CD1c-positive myeloid dendritic cell (primary cell): ENCODE results near the gene KCNAB1.

Source experiments
- DNase-seq: peaks from one replicate; pipeline ENCODE4 v3.0.0-alpha.2; 2016; ENCODE audit errors: extremely low spot score

Gene KCNAB1

GRCh38 chr3:156368189-156368588 is 247.8 kb downstream of the KCNAB1 start:
- DNase-seq = no peak

DNA sequence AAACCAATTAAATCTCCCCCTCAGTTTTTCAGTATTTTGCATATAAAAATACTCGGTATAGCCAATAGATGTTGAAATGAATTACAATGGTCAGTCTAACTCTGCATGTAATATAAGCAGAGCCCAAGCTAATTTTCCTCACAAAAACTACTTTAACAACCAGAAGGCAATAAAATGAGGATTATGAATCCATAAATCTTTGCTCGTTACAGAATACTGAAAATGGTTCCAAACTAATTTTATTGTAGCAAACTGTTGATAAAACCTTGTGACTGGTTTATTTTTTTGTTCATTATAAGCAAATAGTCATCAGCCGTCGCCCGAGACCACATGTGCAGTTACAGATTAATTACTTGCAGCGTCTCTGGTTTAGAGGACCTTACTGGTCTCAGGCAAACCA is 251.3 kb downstream of the KCNAB1 start:
- no peak for DNase-seq

- no peak for DNase-seq
Measured at GRCh38 chr3:156373095-156373494, 252.7 kb downstream of the KCNAB1 start.

GRCh38 chr3:156373654-156374053 is 253.3 kb downstream of the KCNAB1 start:
- no peak for DNase-seq

GRCh38 chr3:156376199-156376598 is 255.8 kb downstream of the KCNAB1 start:
- no peak for DNase-seq

DNA sequence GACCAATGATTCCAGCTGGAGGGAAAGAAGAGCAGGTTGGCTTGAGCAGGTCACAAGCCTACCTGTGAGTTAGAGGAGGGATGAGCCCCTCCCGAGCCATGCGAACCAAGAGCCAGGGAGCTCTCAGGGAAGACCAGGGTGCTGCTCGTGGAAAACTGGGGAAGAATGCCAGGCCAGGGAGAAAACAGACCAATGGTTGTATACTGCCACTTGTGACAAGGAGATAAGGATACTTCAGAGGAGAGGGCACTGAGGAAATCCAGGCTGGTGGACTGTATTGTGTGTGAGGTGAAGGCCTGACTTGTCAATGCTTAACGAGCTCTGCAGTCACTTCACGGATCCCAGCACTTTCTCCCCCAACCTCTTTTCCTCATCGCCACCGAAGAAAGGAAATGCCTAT is 256.9 kb downstream of the KCNAB1 start:
- no peak for DNase-seq

- DNase-seq = no peak
Measured at GRCh38 chr3:156377718-156378117, 257.3 kb downstream of the KCNAB1 start.

- no peak for DNase-seq
Measured at GRCh38 chr3:156378871-156379270, 258.5 kb downstream of the KCNAB1 start.

- DNase-seq = no peak
Measured at GRCh38 chr3:156379327-156379726, 258.9 kb downstream of the KCNAB1 start.

- no peak for DNase-seq
Measured at GRCh38 chr3:156381253-156381652, 260.9 kb downstream of the KCNAB1 start.

DNA sequence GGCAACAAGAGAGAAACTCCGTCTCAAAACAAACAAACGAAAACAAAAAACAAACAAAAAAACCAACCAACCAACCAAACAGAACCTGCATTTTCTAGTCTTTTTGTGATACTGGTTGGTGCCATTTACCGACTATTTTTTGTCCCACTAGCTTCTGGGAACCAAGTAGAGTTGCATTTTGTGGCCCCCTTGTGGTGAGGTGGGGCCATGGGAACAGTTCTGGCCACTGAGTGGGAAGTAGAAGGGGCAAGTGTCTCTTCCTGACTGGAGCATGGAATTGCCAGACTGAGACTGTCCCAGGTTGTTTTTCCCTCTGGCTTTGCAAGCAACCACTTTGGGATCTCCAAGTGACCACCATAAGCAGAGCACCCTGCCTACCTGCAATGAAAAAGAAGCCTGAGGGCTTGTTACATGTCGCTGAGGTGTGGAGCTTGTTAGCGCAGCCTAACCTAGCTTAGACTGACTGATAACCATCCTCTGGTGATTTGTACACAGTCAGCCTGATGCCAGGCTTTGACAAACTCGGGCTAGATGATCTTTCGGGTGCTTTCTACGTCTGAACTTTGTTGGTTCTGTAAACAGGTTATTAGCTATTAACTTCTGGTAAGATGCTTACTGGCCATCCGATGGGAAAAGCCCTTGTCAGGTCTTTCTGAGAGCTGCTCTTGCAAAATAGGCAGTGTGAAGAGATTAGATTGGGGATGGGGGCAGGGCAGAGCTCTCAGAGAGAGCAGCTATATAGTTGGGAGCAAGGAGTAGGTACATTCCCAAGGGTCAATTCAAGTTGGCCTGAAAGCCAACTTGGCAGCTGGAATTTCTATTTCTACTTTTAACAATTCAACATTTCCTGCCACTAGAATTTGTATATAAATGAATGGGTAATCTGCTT is 262.3 kb downstream of the KCNAB1 start:
- peak; percentile 59 for DNase-seq

DNA sequence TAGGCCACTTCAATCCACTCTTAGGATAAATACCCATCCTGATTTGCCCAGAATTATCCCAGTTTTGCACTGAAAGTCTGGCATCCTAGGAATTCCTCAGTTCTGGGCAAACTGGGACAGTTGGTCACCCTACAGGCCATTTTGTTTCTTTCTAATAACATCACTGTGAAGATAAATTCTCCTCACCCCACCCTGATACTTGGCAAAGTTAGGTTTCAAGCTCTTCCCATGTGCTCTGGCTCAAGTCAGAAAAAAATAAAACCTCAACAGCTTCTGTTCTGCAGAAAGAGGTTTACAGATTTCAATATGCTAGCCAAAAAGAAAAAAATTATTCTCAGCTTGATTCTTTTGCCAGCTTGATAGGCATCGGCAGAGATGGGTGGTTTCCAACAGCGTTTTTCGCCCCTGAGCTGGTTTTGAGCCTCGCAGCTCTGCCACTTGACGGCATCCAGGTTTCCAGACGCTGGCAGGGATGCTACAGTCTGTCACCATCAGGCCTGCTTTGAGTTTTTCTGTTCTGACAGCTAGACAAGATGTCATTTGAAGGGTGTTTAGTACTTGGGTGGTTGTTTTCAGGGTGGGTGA is 263.2 kb downstream of the KCNAB1 start:
- no peak for DNase-seq

DNA sequence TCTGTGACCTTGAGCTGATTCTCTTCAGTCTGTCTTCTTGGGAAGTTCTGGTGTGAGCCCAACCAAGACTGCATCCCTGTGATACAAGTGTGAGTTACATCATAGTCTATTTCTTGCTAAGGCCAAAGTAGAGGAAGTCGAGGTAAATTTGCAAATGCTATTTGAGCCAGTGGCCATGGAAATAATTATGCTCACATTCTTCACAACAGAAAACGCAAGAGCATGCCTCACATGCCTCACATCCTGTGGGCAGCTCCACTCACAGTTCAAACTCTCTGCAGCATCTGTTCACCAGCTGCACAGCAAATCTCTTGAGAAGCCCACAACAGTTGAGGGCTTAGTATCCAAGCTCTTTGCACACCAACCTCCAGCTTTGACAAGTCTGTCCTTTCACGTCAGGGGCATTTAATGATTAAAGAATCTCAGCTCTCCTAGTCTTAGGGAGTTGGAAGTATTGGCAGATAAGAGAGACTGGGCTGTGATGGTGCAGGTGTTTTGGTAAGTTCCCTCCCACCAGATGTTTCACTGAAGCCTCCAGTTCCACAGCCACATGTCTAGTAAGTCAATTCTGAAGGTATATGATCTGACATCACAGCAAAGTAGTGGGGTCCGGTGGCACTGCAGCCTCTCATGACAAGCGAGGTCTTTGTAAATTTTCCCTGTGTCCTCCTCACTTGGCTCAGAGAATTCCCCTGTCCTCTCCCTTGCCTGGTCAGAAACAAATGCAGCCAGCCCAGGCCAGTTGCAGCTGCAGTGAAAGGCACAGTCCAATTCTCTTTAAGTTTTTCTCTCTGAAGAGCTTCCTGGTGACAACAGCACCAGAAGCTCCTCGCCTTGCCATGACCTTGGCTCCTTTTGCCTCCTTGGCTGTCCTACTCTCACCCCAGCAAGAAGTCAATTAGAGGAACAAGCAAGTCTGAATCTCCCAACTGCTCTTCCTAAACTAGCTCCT is 268.4 kb downstream of the KCNAB1 start:
- DNase-seq = no peak

DNA sequence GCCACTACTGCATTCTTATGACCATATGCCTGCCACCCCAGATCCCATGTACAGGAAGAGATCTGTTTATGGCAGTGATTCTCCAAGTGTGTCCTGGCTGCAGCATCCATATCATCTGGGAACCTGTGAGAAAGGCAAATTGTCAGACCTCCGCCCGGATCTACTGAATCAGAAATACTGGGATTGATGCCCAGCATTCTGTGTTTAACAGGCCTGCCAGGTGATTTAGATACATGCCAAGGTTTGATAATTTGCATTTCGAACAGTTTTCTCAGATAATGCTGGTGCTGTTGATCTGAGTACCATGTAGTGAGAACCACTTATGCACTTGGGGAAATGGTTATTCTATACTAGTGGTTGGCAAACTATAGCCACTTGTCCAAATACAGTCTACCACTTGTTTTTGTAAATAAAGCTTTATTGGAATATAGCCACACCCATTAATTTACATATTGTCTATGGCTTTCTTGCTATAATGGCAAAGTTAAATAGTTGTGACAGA is 269.1 kb downstream of the KCNAB1 start:
- no peak for DNase-seq

GRCh38 chr3:156390846-156391245 is 270.5 kb downstream of the KCNAB1 start:
- DNase-seq = no peak

DNA sequence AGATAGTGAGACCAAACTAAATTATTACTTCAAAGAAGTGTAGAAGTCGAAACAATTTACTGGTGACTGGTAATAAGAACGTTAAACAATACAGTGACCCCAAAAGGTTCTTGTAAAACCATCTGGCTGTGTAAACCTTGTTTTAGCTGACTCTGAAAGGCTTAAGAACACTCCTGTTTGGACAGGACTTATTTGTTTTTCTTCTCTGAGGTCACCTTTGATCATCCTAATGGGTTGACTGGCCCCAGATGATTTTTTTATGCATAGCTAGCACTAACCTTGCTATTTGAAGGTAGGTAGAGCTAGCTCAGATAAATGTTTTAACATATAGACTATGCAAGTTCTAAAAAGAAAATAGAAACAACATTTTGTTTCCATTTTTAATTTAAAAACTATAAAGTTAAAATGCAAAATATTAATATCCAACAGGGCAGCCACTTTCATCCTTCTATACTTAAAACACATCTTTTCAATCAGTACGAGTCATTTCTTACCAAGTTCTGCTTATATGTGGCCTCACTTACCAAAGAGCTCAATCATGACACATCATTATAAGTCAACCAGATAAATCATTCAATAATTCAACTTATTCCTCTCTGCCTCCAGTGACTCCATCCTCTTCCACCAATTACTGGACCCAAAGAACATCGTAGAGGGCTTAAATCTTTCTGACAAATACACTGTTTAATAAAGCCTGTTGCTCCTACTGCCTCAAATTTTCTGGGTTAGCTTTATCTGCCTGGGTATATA is 275.8 kb downstream of the KCNAB1 start:
- DNase-seq = no peak

- no peak for DNase-seq
Measured at GRCh38 chr3:156396851-156397250, 276.5 kb downstream of the KCNAB1 start.

- DNase-seq = no peak
Measured at GRCh38 chr3:156397534-156397933, 277.2 kb downstream of the KCNAB1 start.

DNA sequence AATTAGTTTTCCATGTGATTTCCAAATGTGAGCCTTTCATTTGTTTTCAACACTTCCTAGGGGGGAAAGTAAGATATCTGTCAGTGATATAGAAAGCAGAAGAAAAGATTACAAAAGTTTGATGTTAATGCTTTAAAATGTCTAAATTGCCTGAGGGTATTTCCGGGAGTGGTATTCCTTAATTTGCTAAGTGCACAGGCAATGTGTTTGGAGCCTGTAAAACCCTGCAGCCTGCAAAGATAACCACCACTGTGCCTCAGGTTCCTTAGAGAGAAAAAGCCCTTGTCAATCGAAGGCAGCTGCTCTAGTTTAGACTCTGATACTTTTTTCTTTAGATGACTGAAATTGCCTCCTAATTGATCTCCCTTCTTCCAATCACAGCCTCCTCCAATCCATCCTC is 279.7 kb downstream of the KCNAB1 start:
- no peak for DNase-seq

DNA sequence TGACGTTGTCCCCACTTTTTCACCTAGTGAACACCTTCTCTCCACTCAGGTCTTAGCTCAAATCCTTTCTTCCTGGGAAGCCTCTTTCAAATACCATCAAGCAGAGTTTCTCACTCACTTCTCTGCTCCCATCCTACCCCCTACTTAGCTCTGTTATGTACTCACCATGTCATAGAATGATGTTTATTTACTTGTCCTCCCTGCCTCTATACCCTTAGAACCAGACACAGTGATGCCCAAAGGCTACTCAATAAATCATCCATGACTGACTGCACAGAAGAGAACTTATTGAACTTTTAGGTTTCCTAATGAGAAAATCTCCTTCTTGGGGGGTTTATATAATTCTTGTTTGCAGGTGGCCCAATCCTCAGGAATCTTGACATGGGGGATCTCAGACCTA is 280.4 kb downstream of the KCNAB1 start:
- DNase-seq = no peak

- DNase-seq = no peak
Measured at GRCh38 chr3:156404217-156404616, 283.8 kb downstream of the KCNAB1 start.
